ENCODE results near the gene KATNBL1. TPM values are rescaled to one million over a fixed set of nuclear protein-coding genes. Genes with fewer than 3 reads are reported as not detected.

The KATNBL1 gene
- polyA plus RNA-seq, 4 donors, result 8.6 to 40.3 (median 13.8) TPM

- WGBS, 3 donors, result 63 to 94% (median 90%) methylated on average over 1 of the region's 1 CpG
- DNase-seq (no peak), FAIRE-seq (no peak)
- H3K36me3 ChIP-seq (ENCODE audit: control insufficient read depth in 3 of 3, insufficient read depth in 2 of 3, low read depth in 1 of 3, low read length in 3 of 3), result peaks cover 0 to 2% (median 0%) of the 10 kb centered on the region in 3 donors
- no peaks in the 10 kb centered on the region for H3K4me1 ChIP-seq (ENCODE audit: control insufficient read depth in 3 of 3, insufficient read depth in 2 of 3, low read depth in 1 of 3, low read length in 2 of 3)
- H3K27me3 ChIP-seq (ENCODE audit: control insufficient read depth in 3 of 3, insufficient read depth in 3 of 3, low read length in 3 of 3), result no peaks in the 10 kb centered on the region
- no peak overlapping the region for H3K4me3 ChIP-seq (ENCODE audit: low read depth in 1 of 3, low read length in 3 of 3)
- peaks cover 0 to 8% of the 10 kb centered on the region in 2 donors for H3K9me3 ChIP-seq (ENCODE audit: control insufficient read depth in 2 of 2, insufficient read depth in 1 of 2, low read depth in 1 of 2, low read length in 1 of 2)
- no peak overlapping the region for H3K27ac ChIP-seq (ENCODE audit: low read depth in 1 of 3, low read length in 2 of 3)
Observed at GRCh38 chr15:34106423-34106822, 103.5 kb downstream of the KATNBL1 start.

- 25 to 28% (median 27%) methylated on average over 29 of the region's 29 CpGs for WGBS, 3 donors
- Histone ChIP-seq H3K27me3 (ENCODE audit: control insufficient read depth in 3 of 3, insufficient read depth in 3 of 3, low read length in 3 of 3) (no peaks in the 10 kb centered on the region), H3K9me3 (ENCODE audit: control insufficient read depth in 2 of 2, insufficient read depth in 1 of 2, low read depth in 1 of 2, low read length in 1 of 2) (peaks cover 0 to 8% of the 10 kb centered on the region in 2 donors), H3K4me3 (ENCODE audit: low read depth in 1 of 3, low read length in 3 of 3) (peak overlapping the region; percentile 39 to 99 (median 96)), H3K36me3 (ENCODE audit: control insufficient read depth in 3 of 3, insufficient read depth in 2 of 3, low read depth in 1 of 3, low read length in 3 of 3) (peaks cover 0 to 5% (median 0%) of the 10 kb centered on the region in 3 donors), H3K27ac (ENCODE audit: low read depth in 1 of 3, low read length in 2 of 3) (peak overlapping the region; percentile 71 to 92 (median 91)), H3K4me1 (ENCODE audit: control insufficient read depth in 3 of 3, insufficient read depth in 2 of 3, low read depth in 1 of 3, low read length in 2 of 3) (peaks cover 0 to 4% (median 0%) of the 10 kb centered on the region in 3 donors)
- no peak for DNase-seq
- no peak for FAIRE-seq
Observed at GRCh38 chr15:34102175-34102925, 107.5 kb downstream of the KATNBL1 start.

GRCh38 chr15:34101366-34102174 is 108.3 kb downstream of the KATNBL1 start, which contains the start of the genes EMC7 and PGBD4:
Gene EMC7 (minus strand): TSS chr15:34101862. CDS start chr15:34101839, 23 bp downstream.
Gene PGBD4 (plus strand): TSS chr15:34102083. CDS start chr15:34102532, 449 bp downstream.
- Histone ChIP-seq H3K27me3 (ENCODE audit: control insufficient read depth in 3 of 3, insufficient read depth in 3 of 3, low read length in 3 of 3) (no peaks in the 10 kb centered on the region), H3K4me1 (ENCODE audit: control insufficient read depth in 3 of 3, insufficient read depth in 2 of 3, low read depth in 1 of 3, low read length in 2 of 3) (peaks cover 0 to 4% (median 0%) of the 10 kb centered on the region in 3 donors), H3K36me3 (ENCODE audit: control insufficient read depth in 3 of 3, insufficient read depth in 2 of 3, low read depth in 1 of 3, low read length in 3 of 3) (peaks cover 0 to 5% (median 0%) of the 10 kb centered on the region in 3 donors), H3K9me3 (ENCODE audit: control insufficient read depth in 2 of 2, insufficient read depth in 1 of 2, low read depth in 1 of 2, low read length in 1 of 2) (peaks cover 0 to 8% of the 10 kb centered on the region in 2 donors), H3K4me3 (ENCODE audit: low read depth in 1 of 3, low read length in 3 of 3) (peak within 1 kb of the TSS; percentile 67 to 99 (median 96)), H3K27ac (ENCODE audit: low read depth in 1 of 3, low read length in 2 of 3) (peak within 1 kb of the TSS; percentile 80 to 92 (median 91))
- 0 to 1% (median 0%) methylated on average over 46 to 48 of the region's 48 CpGs for WGBS, 3 donors
- DNase-seq (peak; percentile 99 to 100), FAIRE-seq (no peak)

- Histone ChIP-seq H3K9me3 (ENCODE audit: control insufficient read depth in 2 of 2, insufficient read depth in 1 of 2, low read depth in 1 of 2, low read length in 1 of 2) (peaks cover 0 to 8% of the 10 kb centered on the region in 2 donors), H3K36me3 (ENCODE audit: control insufficient read depth in 3 of 3, insufficient read depth in 2 of 3, low read depth in 1 of 3, low read length in 3 of 3) (peaks cover 0 to 8% (median 0%) of the 10 kb centered on the region in 3 donors), H3K4me1 (ENCODE audit: control insufficient read depth in 3 of 3, insufficient read depth in 2 of 3, low read depth in 1 of 3, low read length in 2 of 3) (peaks cover 0 to 4% (median 0%) of the 10 kb centered on the region in 3 donors), H3K27ac (ENCODE audit: low read depth in 1 of 3, low read length in 2 of 3) (no peak overlapping the region), H3K4me3 (ENCODE audit: low read depth in 1 of 3, low read length in 3 of 3) (no peak overlapping the region), H3K27me3 (ENCODE audit: control insufficient read depth in 3 of 3, insufficient read depth in 3 of 3, low read length in 3 of 3) (no peaks in the 10 kb centered on the region)
- FAIRE-seq, result no peak
- 93 to 98% (median 95%) methylated on average over 5 of the region's 5 CpGs for WGBS, 3 donors
- no peak for DNase-seq
Observed at GRCh38 chr15:34099914-34100313, 110.0 kb downstream of the KATNBL1 start.

Other genes with a start within 250 kb of the KATNBL1 start
- under 1 TPM in 1 of 4 donors, not detected in 3; 0.52 TPM for gene CHRM5, start 241.6 kb downstream of the KATNBL1 start, polyA plus RNA-seq
- 10 to 100 TPM in 3 of 4 donors, 1 to 10 TPM in 1; 9.1 to 13.4 (median 12.8) TPM for gene AVEN, start 170.9 kb downstream of the KATNBL1 start, polyA plus RNA-seq
- 10 to 100 TPM; 38.7 to 86.1 (median 46.6) TPM for gene EMC7, start 108.2 kb downstream of the KATNBL1 start, polyA plus RNA-seq
- gene PGBD4, start 108.0 kb downstream of the KATNBL1 start, polyA plus RNA-seq, result 1 to 10 TPM in 2 of 4 donors, under 1 TPM in 2; 0.27 to 1.6 (median 0.98) TPM
- 100 to 1,000 TPM in 1 of 4 donors, 10 to 100 TPM in 3; 72.1 to 122 (median 81.4) TPM for gene EMC4, start 14.9 kb upstream of the KATNBL1 start, polyA plus RNA-seq
- gene SLC12A6, start 127.7 kb upstream of the KATNBL1 start, polyA plus RNA-seq, result 10 to 100 TPM in 1 of 4 donors, 1 to 10 TPM in 3; 3.5 to 26.0 (median 5.8) TPM
- gene NOP10, start 133.0 kb upstream of the KATNBL1 start, polyA plus RNA-seq, result 100 to 1,000 TPM; 165 to 422 (median 337) TPM
- gene NUTM1, start 133.2 kb upstream of the KATNBL1 start, polyA plus RNA-seq, result under 1 TPM in 2 of 4 donors, not detected in 2; 0.01 to 0.18 TPM
- gene LPCAT4, start 157.1 kb upstream of the KATNBL1 start, polyA plus RNA-seq, result 10 to 100 TPM; 19.7 to 85.0 (median 71.2) TPM
- gene GOLGA8A, start 227.7 kb upstream of the KATNBL1 start, polyA plus RNA-seq, result 10 to 100 TPM in 3 of 4 donors, 1 to 10 TPM in 1; 6.5 to 67.6 (median 23.5) TPM